DLD1 (cell line): ENCODE results near the gene GPS2.

ENCODE experiments used
- in situ Hi-C: cut with HindIII; loops from 2 replicates; pipeline ENCODE4 v1.10.0; 2017; ENCODE audit warnings: low sequenced_read_pairs

The GPS2 gene, protein sequence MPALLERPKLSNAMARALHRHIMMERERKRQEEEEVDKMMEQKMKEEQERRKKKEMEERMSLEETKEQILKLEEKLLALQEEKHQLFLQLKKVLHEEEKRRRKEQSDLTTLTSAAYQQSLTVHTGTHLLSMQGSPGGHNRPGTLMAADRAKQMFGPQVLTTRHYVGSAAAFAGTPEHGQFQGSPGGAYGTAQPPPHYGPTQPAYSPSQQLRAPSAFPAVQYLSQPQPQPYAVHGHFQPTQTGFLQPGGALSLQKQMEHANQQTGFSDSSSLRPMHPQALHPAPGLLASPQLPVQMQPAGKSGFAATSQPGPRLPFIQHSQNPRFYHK

DNA sequence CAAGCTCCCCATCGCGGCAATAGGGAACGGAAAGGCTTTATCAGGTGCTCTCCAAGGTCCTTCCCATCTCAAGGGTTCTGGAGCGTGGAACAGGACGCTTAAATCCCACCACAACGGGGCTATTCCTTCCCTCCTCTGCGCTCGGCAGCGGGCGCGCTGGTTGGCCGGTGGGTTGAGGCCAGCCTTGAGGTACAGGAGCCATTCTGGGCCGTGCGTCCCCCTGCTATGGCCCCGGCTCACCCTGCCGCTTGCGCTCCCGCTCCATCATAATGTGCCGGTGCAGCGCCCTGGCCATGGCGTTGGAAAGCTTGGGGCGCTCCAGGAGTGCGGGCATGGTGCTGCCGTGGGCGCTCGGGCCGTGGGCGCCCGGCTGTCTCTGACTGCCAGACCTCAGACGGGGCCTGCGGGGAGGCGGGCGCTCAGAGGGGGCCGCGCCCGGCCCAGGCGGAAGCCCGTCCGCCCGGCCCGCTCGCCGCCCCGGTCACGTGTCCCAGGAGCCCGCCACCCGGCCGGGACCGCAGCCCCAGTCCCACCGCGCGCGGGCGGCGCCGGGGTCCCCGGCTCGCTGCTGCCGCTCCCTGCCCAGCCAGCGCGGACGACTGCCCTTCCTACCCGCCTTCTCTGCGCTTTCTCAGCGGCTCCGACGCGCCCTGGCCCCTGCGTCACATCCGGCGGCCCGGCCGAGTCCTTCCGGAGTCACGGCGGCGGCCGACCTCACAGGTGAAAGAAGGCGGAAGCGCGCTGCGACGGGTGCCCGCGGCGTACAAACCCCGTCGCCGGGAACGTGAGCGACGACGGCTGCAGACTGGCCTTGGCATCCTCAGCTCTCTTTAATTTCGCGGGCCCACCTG is at the start of gene GPS2:
Gene GPS2, minus strand, starts transcription at position 642 of the 851 bp plus-strand sequence. Its CDS starts 308 bp downstream, at position 334.
- in situ Hi-C loops = no loop called here

DNA sequence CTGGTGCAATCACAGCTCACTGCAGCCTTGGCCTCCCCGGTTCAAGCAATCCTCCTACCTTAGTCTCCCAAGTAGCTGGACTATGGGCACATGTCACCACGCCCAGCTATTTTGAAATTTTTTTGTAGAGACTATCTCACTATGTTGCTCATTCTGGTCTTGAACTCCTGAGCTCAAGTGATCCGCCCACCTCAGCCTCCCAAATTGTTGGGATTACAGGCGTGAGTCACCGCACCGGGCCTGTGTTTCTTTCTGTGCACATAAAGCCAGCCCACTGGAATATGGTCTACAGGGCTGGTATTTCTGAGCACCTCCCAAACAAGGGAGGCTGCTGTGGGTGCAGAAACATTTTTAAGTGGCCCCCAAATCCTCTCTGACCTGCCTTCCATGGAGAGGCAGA is 48.2 kb upstream of the GPS2 start:
- in situ Hi-C loops = no loop called here

DNA sequence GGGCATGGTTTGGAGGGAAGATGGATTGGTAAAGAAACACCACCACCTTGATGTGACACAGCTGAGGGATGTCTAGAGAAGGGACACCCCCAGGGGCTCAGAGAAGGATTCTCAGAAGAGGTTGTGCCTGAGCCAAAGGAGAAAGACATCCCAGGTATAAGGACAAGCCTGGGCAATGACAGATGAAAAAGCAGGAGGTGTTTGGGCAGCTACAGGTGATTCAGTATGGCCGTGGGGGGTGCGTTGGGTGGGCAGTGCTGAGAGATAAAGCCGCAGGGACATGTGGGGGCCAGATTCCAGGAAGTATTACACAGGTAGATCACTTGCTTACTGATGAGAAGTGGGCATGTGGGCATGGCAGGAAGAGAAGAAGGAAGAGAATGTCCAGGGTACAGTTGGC is 46.7 kb upstream of the GPS2 start:
- in situ Hi-C loops = no loop called here

DNA sequence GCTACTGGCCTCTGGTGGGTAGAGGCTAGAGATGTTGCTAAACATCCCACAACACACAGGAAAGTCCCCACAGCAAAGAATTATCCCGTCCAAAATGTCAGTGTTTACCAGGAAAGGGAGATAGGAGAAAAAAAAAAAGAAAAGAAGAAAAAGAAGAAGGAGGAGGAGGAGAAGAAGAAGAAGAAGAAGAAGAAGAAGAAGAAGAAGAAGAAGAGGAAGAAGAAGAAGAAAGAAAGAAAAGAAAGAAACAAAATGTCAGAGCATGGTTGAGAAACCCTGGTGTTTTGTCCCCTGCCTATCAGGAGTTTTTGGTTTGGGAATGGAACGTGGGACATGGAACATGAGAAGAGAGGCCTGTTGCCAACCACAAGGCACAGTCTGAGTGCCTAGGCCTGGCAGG is 42.2 kb upstream of the GPS2 start:
- in situ Hi-C loops = no loop called here

DNA sequence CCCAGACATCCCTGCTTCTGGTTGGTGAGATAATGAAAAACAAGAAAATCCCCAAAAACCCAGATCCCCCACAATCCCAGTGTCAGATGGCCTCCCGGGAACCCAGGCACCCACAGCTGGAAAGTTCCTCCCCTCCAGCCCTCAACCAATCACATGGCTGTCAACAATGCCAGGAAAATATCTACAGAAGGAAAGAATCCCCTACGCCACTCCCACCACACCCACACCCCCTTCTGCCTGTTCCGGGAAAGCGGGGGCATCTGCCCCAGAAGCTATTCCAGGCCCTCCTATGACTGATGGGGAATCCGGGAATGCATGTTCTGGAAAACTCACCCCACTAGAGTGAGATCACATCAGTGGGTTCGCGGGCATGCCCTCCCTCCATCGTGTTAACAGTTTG is 41.6 kb upstream of the GPS2 start:
- in situ Hi-C loops = no loop called here

DNA sequence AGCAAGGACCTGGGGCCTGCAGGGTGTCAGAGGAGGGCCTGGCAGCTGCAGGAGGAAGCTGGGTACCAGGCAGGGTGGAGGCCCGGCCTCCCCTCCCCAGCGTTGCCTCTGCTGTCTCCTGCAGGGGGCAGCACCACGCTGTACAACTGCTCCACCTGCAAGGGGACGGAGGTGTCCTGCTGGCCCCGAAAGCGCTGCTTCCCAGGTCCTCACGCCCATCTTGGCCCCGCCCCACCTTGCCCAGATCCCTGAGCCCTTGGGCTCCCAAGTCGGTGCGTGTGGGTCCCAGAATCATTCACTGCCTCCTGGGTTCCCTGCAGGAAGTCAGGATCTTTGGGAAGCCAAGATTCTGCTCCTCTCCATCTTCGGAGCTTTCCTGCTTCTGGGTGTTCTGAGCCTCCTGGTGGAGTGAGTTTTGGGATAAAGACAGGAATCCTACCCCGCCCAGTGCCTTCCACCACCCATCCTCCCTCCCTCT is 41.0 kb upstream of the GPS2 start:
- in situ Hi-C loops = no loop called here

DNA sequence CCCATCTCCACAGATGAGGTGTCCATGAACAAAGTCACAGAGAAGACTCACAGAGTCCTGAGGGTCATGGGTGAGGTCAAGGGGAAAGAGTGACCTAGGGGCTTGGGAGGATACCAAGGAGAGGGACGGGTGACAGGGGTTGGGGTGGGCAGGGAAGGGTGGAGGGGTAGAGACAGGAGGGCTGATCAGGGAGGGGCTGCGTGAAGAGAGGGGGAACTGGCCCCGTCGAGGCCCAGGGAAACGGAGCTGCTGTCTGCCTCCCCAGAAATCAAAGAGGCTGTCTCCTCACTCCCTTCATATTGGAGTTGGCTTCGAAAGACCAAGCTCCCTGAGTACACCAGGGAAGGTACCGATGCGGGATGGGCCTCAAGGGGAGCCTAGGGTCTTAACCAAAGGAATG is 40.4 kb upstream of the GPS2 start:
- in situ Hi-C loops = no loop called here

DNA sequence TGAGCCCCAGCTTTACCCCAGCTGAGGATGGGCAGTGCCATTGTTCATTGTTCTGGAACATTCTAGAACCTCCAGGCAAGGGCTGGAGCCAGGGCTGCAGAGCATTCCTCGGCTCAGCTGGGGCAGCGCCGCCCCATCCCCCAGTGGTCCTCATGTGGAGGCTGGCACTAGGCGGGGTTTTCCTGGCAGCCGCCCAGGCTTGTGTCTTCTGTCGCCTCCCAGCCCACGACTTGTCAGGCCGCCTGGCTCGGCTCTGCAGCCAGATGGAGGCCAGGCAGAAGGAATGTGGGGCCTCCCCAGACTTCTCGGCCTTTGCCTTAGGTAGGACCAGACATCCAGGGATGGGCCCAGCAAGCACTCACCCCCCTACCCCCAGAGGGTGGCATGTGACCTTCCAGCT is 39.9 kb upstream of the GPS2 start, which contains the start of gene TMEM95:
Gene TMEM95, plus strand, starts transcription at position 104 of the 400 bp plus-strand sequence. Its CDS starts 49 bp downstream, at position 153.
- in situ Hi-C loops = no loop called here

DNA sequence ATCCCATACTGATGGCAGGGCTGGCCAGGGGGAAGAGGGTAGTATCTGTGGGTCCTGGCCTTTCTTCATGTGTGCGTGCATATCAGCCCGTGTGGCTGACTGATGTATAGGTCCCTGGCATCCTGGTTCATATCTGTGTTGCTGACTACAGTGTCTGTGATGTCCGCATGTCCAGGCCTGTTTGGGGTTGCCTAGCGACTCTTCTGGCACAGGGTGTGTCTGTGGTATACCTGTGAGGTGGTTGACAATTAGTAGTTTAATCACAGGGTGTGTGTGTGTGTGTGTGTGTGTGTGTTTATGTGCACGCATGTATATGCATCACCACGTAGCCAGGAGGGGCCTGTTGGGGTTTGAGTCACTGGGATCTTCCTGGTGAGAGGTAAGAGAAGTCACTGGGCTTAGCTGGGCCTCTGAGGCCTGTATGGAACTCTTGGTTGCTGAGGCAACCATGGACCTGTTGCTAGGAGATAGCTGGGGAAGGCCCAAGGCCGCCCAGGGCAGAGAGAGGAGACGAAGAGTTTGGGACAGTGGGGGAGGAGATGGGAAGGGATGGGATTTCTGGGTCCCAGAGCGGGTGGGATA is 39.2 kb upstream of the GPS2 start:
- in situ Hi-C loops = no loop called here

DNA sequence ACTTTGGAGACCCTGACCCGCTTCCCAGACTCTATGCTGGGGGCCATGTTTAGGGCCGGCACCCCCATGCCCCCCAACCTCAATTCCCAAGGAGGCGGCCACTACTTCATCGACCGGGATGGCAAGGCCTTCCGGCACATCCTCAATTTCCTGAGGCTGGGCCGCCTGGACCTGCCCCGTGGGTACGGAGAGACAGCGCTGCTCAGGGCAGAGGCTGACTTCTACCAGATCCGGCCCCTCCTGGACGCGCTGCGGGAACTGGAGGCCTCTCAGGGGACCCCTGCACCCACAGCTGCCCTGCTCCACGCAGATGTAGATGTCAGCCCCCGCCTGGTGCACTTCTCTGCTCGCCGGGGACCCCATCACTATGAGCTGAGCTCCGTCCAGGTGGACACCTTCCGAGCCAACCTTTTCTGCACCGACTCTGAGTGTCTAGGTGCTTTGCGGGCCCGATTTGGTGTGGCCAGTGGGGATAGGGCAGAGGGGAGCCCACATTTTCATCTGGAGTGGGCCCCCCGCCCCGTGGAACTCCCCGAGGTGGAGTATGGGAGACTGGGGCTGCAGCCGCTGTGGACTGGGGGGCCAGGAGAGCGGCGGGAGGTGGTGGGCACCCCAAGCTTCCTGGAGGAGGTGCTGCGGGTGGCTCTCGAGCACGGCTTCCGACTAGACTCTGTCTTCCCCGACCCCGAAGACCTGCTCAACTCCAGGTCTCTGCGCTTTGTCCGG is 37.9 kb upstream of the GPS2 start:
- in situ Hi-C loops = no loop called here

DNA sequence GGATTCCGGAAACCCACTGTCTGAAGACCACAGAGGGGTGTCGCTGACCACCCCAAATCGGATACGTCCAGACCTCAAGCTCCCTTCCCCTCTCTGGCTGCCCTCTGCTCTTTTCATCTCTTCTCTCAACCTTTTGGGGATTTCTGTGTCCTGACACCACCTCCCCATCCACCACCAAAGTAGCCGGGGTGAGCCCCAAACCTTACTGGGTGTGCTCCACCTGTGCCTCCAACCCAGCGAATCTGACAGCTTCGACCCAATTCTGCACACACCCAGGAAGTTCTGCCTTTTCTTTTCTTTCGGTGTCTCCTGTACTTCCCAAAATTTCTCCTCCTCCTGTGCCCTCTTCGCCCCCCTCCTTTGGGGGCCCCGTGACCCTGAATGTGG is 37.3 kb upstream of the GPS2 start:
- in situ Hi-C loops = no loop called here

DNA sequence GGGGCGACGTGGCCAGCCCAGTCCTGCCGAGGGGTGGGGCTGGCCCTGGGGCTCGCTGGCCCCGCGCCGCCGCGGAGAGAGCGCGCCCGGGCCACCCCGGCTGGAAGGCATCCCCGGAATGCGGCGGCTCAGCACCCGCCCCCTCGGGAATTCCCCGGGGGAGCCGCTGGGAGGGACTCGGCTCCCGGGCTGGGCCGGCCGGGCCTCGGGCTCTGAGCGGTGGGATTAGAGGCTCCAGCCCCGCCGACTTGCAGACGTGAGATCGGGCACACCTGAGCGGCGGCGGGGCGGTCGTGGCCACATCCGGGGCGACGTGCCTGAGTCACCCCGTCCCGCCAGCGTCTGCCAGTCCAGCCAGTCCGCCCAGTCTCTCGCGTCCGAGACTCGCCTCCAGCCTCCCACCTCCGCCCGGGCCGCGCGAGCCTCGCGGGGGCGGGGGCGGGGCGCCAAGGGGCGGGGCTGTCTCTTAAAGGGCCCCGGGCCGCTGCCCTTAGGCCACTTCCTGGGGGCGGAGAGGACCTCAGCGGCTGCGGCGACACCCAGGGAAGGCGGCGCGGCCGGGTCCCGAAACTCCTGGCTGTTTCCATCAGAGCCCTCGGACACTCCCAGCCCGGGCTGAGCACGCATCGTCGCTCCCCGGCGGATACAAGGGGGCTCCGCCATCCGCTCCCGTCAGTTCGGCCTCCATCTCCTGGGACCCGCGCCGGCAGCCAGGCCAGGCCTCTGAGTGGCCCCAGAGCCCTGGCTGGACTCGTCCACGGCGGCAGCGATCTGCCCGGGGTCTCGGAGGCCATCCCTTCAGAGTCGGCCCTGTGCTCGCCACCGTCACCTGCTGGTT is 36.7 kb upstream of the GPS2 start, which contains the start of gene KCTD11:
Gene KCTD11, plus strand, starts transcription at position 498 of the 838 bp plus-strand sequence.
- in situ Hi-C loops = no loop called here

DNA sequence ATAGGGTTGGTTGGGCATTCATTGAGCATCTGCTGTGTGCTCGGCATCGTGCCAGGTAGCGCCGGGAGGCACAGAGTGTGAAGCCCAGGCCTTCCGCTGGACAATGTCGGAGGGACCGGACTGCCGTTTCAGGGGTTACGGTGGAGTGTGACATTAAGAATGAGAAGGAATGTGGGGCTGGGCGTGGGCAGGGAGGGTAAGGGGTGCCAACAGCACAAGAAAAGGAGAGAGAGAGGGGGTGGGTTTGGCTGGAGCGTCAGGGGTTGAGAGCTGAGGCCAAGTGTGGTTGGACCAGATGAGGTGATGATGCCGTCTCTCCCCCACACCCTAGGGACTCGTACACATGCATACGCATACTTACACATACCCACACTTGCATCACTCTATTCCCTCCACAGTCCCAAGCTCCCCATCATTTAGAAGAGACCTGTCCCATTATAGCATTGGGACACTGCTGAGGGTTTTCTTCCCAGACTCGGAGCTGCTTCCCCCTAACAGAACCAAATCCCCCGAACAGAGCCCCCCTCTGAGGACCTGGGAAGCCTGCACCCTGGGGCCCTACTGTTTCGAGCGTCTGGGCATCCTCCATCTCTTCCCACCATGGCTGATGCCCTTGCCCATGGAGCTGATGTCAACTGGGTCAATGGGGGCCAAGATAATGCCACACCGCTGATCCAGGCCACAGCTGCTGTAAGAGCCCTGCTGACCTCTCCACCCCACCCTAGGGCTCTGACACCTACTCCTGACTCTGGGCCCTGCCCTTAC is 33.5 kb upstream of the GPS2 start:
- in situ Hi-C loops = no loop called here

DNA sequence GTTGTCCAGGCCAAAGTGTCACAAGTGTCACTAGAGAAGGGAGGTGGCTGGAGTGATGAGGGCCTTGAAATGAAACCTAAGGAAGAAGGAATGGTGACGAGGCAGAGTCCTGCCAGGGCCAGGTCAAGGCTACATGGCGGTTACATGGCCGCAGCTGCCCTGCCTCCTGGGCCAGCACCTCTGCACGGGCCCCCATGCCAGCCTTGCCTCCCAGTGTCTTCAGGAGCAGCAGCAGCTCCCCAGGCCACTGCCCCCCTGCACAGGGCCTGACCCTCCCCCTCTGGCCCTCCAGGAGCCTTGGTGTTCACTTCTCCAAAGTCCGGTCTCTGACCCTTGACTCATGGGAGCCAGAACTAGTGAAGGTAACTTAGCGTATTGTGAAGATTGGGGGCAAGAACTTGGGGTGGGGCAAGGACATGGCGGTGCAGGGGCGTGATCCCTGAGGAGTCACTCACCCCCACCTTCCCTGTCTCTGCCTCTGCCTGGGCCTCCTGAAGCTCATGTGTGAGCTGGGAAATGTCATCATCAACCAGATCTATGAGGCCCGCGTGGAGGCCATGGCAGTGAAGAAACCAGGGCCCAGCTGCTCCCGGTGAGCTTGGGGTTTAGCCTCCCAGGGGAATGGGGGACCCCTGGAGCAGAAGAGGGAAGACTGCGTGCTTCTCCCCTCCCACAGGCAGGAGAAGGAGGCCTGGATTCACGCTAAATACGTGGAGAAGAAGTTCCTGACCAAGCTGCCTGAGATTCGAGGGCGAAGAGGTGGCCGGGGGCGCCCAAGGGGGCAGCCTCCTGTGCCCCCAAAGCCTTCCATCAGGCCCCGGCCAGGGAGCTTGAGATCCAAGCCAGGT is 32.7 kb upstream of the GPS2 start:
- in situ Hi-C loops = no loop called here

DNA sequence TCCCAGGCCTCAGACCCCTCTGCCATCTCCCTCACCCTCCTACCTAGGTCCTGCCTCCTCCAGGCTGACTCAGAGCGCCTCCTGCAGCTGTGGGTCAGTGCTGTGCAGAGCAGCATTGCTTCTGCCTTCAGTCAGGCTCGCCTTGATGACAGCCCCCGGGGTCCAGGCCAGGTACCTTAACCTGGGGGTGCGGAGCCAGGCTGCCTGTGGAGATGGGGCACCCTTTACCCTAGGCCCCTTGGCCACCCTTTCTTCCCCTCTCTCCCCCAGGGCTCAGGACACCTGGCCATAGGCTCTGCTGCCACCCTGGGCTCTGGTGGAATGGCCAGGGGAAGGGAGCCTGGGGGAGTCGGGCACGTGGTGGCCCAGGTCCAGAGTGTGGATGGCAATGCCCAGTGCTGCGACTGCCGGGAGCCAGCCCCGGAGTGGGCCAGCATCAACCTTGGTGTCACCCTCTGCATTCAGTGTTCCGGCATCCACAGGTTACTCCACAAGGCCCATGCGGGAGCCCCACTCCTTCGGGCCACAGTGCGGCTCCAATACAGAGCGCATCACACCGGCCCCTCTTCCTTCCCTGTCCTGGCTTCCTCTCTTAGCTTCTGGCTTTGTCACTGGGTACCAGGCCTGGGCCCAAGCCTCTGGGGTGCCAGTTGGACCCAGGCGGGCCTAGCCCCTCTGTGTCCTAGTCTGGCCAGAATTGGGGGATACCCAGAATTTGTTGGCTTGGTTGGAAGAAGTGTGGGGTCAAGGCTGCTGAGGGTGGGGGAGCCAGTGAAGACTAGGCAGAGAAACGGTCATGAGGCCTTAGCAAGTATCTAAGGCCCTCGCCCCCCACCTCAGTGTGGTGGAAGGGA is 31.8 kb upstream of the GPS2 start:
- in situ Hi-C loops = no loop called here

DNA sequence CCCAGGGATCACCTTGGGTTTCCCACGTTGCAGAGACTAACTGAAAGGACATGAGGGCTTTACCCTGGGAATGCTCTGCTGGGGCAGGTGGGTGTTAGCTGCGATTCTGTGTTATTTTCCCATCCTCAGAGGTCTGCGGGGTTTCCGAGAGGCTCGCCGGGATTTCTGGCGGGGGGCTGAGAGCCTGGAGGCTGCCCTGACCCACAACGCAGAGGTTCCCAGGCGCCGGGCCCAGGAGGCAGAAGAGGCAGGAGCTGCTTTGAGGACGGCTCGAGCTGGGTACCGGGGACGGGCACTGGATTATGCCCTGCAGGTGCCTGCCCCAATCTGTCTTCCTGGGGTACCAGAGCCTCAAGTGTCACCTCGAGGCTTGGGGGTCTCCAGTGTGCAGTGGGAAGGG is 28.1 kb upstream of the GPS2 start:
- in situ Hi-C loops = no loop called here

DNA sequence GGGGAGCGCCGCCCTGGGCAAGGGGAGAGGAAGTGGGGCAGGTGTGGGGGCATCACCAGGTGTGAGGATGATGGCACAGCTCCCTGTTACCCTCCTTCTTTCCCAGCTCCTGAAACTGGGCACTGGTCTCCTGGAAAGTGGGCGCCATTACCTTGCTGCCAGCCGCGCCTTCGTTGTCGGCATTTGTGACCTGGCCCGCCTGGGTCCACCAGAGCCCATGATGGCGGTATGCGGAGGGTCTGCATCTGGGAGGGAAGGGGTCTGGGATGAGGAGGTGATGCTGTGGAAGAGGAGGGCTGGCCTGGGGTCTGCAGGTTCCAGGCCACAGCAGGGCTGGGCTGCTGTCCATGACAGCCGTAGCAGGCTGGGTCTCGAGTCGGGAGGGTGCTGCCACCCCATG is 26.7 kb upstream of the GPS2 start:
- in situ Hi-C loops = no loop called here
